Measurements from ENCODE around the gene BCL2L11. TPM values are rescaled to one million over a fixed set of nuclear protein-coding genes. Genes with fewer than 3 reads are reported as not detected.
A peak's percentile ranks its signal among the peaks of the same experiment; 100 is the strongest.

Gene BCL2L11
- total and polyA plus RNA-seq, 12 donors, result 1.4 to 14.5 (median 6.8) TPM

DNA sequence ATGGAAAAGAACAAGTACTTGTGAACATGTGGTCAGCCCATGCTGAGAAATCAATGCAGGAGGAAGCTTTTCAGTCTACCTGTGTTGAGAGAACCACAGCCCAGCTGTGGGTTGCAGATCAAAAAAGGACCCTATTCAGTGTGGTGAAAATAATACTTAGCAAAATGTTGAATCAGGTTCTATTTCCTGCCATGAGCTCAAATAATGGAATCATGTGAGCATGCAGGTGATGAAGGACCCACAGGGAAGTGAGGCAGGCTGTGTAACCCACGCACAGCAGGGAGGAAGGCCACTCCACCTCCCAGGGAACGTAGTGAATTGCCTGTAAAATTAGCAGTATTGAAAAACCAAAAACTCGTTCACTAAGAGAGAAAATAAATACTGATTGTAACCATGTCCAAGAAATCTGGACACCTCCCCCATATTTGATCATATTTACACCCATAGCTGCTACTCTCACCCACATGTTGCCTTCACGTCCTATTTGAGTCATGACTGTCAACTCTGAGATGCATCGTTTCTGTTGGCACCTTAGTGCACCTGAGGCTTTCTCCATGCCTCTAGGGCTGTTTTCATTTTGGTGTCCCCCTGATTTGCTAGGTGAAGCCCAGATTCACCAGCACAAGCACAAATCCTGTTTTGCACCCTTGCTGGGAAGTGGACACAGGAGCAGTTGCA lies 20.5 kb upstream of the BCL2L11 start:
- WGBS, 2 donors, result 89 to 91% methylated on average over 5 of the region's 5 CpGs
- Histone ChIP-seq H3K4me3 (no peak overlapping the region), H3K36me3 (no peaks in the 10 kb centered on the region), H3K27me3 (no peaks in the 10 kb centered on the region), H3K9me3 (no peaks in the 10 kb centered on the region), H3K4me1 (peaks cover 0 to 8% (median 0%) of the 10 kb centered on the region in 9 donors), H3K27ac (no peak overlapping the region)
- ATAC-seq, result no peak
- TF ChIP-seq, protein P1, sequence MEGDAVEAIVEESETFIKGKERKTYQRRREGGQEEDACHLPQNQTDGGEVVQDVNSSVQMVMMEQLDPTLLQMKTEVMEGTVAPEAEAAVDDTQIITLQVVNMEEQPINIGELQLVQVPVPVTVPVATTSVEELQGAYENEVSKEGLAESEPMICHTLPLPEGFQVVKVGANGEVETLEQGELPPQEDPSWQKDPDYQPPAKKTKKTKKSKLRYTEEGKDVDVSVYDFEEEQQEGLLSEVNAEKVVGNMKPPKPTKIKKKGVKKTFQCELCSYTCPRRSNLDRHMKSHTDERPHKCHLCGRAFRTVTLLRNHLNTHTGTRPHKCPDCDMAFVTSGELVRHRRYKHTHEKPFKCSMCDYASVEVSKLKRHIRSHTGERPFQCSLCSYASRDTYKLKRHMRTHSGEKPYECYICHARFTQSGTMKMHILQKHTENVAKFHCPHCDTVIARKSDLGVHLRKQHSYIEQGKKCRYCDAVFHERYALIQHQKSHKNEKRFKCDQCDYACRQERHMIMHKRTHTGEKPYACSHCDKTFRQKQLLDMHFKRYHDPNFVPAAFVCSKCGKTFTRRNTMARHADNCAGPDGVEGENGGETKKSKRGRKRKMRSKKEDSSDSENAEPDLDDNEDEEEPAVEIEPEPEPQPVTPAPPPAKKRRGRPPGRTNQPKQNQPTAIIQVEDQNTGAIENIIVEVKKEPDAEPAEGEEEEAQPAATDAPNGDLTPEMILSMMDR (IDR thresholded peaks at IDR 0.05), result no peak
- intact Hi-C loops (cut with DNase I), result loop anchor here in 1 of 10 donors (2.0 kb wide), 1 partner anchor 61 kb away; no protein-coding TSS in a partner anchor
- DNase-seq, result no peak

DNA sequence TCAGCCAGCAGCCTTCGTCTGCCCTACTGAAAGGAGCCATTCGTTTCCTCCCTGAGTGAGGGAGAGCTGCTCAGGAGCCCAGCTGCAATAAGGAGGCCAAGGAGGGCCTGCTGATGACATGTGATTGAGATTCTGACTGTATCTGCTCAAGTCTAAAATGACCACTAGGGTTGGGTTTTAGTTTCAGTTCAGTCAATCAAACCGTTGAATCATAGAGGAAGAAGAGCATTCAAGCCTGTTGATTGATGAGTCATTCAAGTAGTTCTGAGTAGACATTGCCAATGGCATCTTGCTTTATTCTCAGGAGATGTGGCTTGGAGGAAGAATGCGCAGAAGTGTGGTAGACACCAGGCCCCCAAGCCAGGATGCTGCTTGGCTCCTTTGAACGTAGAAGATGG lies 19.9 kb upstream of the BCL2L11 start:
- peaks cover 0 to 8% (median 0%) of the 10 kb centered on the region in 9 donors for H3K4me1 ChIP-seq
- DNase-seq (no peak), ATAC-seq (no peak)
- H3K9me3 ChIP-seq, result no peaks in the 10 kb centered on the region
- 86 to 92% methylated on average over 5 of the region's 5 CpGs for WGBS, 2 donors
- no peak overlapping the region for H3K4me3 ChIP-seq
- intact Hi-C loops (cut with DNase I), result loop anchor here in 1 of 10 donors (2.0 kb wide), 1 partner anchor 60 kb away; no protein-coding TSS in a partner anchor
- TF ChIP-seq, protein P1 (IDR thresholded peaks at IDR 0.05), result peak in 1 of 9 donors; percentile 20
- no peak overlapping the region for H3K27ac ChIP-seq
- H3K27me3 ChIP-seq, result no peaks in the 10 kb centered on the region
- H3K36me3 ChIP-seq, result no peaks in the 10 kb centered on the region

DNA sequence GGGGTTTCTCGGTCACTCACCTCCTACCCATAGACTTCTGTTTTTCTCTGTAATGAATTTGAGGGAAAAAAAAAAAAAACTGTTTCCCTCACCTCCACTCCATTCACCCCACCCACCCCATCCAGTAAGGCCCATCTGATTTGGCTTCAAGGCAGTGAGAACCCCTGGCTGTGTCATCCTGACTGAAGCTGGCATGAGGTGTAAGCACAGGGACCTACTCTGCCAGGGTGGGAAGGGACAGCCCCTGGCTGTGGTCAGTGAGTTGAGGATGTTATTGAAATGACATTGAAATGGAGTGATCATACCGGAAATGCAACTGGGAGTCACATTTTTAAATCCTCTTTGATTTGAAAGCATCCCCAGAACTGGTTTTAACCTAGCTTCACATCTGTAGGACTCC lies 19.1 kb upstream of the BCL2L11 start:
- no peak overlapping the region for H3K4me3 ChIP-seq
- intact Hi-C loops (cut with DNase I), result loop anchor here in 1 of 10 donors (2.0 kb wide), 1 partner anchor 59 kb away; no protein-coding TSS in a partner anchor

DNA sequence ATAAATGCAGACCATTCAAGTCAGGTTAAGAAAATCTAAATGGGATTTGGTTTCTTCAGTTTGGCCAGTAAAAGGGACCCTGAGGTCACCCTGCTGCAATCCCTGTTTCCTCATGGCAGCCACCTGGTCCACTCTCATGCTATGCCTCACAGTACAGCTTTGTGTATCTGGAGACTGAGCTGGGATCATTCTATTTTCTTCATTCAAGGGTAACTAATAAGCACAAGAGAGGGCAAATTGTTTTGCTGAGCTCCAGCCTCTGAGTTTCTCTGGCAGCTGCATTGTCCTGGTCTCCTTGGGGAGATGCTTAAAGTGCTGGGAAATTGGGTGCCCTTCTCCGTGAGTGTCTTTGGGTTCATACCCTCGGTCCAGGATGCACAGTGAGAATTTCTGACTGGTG lies 18.5 kb upstream of the BCL2L11 start:
- intact Hi-C loops (cut with DNase I), result no loop called here
- DNase-seq (no peak), ATAC-seq (peak in 1 of 8 donors; percentile 39)
- TF ChIP-seq, protein P1 (IDR thresholded peaks at IDR 0.05), result no peak
- H3K4me1 ChIP-seq, result peaks cover 0 to 8% (median 0%) of the 10 kb centered on the region in 9 donors
- no peaks in the 10 kb centered on the region for H3K9me3 ChIP-seq
- H3K27me3 ChIP-seq, result peaks cover 0 to 4% (median 0%) of the 10 kb centered on the region in 7 donors
- no peaks in the 10 kb centered on the region for H3K36me3 ChIP-seq
- H3K27ac ChIP-seq, result no peak overlapping the region
- 52 to 60% methylated on average over 2 of the region's 2 CpGs for WGBS, 2 donors
- no peak overlapping the region for H3K4me3 ChIP-seq

More for the DNA sequence above, 19.1 kb upstream of the BCL2L11 start:
- no peak for ATAC-seq
- 84 to 86% methylated on average over 2 of the region's 2 CpGs for WGBS, 2 donors
- no peak for DNase-seq
- TF ChIP-seq, protein P1 (IDR thresholded peaks at IDR 0.05), result no peak
- peaks cover 0 to 8% (median 0%) of the 10 kb centered on the region in 9 donors for H3K4me1 ChIP-seq
- no peak overlapping the region for H3K27ac ChIP-seq
- no peaks in the 10 kb centered on the region for H3K27me3 ChIP-seq
- no peaks in the 10 kb centered on the region for H3K9me3 ChIP-seq
- H3K36me3 ChIP-seq, result no peaks in the 10 kb centered on the region
